C1 segment of cervical spinal cord (tissue), 14 donors: ENCODE data around the gene WBP4.

Experiments used
- DNase-seq, 14 donors: peaks; one replicate each; lab custom pipeline; 2025; lab: John Stamatoyannopoulos, UW

The WBP4 gene

DNA sequence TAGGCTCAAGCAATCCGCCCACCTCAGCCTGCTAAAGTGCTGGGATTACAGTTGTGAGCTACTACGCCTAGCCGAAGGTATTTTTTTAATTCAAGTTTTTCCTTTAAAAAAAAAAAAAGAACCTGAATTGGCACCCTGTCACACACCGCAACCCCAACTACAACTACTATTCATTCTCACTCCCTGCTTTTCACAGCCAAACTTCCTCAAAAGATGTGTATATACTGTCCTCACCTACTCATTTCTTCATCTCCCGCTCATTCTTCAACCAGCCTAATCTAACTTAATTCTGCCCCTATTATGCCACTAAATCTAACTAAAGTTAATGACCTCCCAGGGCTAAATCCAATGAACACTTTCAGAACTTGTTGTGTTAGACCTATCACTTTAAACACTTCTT is 12.7 kb upstream of the WBP4 start:
- no peak for DNase-seq

DNA sequence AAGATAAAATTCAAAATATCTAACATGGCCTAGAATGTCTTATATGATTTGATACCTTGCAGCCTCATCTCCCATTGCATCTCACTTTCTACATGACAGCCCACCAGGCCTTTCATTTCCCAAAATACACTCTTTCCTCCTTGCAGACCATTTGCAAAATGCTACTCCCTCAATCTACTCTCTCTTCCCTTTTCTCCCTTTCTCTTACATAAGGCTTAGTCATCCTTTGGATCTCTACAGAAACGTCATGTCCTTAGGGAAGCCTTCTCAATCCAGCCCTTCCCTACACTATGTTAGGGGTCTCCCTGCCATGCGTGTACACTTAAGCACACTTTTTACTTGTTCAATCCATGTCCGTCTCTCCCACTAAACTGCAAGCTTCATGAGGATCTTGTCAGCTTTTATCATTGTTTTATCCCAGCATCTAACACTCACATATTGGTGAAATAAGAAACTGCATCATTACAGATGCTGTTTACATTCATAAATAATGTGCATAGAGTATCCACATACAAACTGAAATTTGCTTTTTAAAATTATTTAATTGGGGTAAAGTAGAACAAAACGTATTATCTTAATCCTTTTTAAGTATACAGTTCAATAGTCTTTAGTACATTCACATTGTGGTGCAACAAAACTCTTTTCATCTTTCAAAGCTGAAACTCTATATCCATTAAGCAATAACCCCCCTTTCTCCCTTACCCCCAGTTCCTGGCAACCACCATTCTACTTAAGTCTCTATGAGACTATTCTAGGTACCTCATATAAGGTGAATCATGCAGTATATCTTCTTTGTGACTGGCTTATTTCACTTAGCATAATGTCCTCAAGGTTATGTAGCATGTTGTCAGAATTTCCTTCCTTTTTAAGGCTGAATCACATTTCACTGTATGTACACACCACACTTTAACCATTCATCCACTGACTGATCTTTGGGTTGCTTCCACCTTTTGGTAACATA is 11.5 kb upstream of the WBP4 start:
- no peak for DNase-seq

DNA sequence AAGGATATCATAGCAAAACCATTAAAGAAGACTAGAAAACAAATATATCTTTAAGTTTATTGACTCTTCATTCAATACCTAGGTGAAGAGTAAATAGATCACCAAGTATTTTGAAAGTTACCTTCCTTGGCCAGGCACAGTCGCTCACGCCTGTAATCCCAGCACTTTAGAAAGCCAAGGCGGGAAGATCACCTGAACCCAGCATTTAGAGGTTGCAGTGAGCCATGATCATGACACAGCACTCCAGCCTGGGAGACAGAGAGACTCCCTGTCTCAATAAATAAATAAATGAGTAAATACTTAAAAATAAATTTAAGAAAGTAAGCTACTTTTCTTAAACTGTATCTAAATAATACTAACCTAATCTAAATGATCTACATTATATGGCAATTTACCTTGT is 8.9 kb upstream of the WBP4 start:
- DNase-seq = no peak

DNA sequence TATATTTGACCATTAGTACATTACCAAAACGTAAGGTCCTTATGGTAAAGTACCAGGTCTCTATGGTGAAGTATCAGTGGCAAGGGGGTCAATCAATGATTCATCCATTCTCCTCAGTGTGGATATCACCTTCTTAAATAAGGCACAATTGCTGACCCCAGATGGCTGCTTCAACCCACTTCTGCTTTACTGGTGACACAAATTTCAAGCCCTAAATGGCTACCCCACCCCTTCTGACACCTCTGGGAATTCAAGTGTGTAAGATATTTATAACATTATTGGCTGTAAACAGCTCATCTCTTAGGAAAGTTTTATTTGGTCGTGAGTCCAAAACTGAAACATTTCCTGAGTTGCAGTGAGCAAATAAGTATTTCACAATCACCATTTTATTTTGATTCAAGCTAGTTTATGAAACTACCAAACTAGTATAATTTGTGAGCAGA is 7.9 kb upstream of the WBP4 start:
- DNase-seq = no peak

DNA sequence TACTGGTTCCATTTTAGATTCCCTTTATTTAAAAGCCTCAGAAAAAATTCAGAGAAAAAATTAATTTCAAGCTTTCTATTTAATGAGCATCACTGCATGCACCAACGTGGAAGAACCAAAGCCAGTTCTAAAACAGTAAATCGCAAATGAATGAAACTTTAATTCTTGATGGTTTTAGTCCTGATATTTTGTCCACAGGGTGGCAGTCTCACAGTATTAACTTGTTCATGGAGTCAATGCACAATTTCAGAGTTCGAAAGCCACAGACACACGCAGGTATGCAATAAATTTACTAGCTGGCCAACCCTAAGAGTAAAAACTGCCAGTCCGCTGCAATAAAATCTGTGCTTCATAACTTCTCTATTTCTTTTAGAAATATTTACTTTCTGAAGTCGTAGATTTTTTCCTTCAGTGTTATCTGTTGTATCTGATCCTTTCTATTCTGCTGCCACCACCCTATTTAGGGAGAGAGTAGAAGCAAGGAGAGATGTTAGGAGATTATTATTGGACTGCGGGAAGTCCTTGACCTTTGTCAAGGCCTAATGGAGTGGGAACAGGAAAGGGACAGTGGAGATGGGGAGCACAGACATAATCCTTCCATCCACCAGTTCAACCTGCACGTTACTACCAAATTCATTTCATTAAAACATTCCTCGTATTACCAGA is 7.0 kb upstream of the WBP4 start:
- peak in 1 of 14 donors; percentile 12 for DNase-seq

DNA sequence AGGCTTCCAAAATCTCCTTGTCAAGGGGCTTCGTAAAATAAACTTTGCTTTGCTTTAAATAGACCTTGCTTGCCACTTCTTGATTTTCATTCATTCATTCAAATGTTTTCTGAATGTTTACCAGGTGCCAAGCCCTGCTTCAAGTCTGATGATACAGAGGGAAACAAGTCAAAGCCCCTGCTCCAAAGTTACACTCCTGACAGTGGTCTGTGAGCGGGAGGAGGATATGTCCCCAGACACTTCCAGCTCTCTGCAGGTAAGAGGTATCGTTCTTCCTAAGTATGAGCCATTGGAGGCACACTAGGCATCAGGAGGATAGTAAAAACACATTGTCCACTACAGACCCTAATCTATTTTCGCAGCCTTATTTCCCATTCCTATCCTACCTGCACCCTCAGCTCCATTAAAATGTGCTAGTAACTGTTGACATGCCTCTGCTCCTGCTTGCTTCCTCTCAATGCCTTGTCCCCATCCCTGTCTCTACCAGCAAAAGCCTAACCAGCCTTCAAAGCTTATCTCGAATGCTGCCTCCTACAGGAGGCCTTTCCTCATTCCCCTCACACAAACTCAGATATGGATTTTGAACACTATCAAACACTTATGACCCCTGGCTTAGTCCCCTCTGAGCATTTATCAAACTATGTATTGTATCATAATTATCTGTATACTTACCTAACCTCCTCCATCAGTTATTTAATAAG is 6.2 kb upstream of the WBP4 start:
- DNase-seq = no peak

DNA sequence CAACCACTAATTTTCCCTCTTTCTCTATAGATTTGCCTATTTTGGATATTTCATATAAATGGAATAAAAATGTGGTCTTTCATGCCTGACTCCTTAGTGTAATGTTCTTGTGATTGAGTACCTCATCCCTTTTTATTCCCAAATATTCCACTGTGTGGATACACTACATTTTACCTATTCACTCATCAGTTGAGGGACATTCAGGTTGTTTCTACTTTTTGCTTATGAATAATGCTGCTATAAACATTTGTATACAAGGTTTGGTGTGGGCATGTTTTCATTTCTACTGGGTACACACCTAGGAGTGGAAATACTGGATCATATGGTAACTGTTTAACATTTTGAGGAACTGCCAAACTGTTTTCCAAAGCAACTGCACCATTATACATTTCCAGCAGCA is 5.1 kb upstream of the WBP4 start:
- no peak for DNase-seq

DNA sequence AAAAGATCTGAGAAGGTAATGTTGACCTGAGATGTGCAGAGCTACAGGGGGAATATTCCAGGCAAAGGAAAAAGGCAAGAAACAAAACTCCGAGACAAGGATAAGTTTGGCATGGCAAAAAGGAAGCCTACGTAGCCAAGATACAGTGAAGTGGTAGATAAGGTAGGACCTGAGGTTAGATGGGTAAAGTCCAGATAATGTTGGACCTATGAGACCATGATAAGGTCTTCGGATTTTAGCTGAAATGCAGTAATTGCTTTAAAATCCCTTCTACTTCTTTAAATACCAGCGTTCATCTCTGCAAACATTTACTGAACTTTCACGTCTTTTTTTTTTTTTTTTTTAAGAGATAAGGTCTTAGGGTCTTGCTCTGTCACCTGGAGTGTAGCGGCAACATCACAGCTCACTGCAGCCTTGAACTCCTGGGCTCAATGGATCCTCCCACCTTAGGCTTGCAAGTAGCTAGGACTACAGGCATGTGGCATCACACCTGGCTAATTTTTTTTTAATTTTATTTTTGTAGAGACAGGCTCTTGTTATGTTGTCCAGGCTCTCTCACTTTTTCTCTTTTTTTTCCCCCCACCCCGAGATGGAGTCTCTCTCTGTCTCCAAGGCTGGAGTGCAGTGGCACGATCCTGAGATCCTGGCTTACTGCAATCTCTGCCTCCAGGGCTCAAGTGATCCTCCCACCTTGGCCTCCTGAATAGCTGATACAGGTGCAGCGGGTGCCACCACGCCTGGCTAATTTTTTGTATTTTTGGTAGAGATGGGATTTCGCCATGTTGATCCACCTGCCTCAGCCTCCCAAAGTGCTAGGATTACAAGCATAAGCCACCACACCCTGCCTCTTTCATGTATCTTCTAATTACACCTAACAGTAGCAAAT is 4.2 kb upstream of the WBP4 start:
- DNase-seq = no peak

DNA sequence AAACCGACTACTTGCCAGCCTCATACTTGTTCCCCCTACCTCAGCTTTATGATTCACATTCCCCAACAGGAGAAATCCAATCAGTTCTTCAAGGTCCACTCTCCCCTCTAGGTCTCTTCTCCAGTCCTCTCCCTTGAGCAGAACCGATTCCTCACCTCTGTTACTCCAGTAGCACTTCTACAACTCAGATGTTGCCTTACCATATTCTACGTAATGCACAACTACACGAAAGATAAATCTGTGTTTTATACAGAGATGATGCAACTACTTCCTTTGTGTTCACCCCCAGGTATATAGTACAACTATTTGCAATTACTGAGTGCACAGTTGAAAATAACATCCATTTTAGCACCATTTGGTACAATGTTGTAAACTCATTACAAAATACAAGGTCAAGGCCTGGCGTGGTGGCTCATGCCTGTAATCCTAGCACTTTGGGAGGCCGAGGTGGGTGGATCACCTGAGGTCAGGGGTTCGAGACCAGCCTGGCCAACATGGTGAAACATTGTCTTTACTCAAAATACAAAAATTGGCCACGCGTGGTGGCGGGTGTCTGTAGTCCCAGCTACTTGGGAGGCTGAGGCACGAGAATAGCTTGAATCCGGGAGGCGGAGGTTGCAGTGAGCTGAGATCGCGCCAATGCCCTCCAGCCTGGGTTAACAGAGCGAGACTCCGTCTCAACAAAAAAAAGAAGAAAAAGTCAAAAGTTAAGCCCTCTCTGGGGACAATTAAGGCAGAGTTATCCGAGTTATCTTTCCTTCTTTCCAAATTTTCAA is 2.8 kb upstream of the WBP4 start:
- no peak for DNase-seq

DNA sequence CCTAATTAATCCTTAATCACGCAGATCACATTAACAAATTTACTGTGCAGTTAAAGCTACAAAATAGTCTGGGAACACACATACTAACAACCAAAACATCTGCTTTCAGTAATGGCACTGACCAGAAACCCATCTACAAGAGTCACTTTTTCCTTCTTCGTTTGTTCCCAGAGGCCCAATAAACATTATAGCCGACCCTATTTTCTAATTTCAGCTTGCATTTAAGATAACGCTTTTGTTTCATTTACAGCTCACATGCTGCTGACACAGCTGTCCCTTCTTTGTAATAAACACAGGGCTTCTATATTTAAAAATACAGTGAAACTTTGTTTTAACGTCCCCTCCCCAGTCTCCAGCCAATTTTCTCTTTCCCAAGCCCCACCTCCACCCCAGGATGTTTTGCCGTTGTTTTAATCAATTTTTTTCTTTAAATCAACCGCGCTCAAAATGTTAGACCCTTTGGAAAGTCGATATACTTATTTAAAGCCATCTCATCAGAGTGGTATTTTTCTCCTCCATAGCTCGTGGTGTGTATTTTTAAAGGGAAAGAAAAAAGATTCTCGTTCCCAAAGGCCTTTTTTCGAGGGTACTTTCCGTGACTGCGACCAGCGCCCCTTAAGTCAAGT is 1.7 kb upstream of the WBP4 start:
- DNase-seq = peak in 3 of 14 donors; percentile 35 to 50 (median 41)

DNA sequence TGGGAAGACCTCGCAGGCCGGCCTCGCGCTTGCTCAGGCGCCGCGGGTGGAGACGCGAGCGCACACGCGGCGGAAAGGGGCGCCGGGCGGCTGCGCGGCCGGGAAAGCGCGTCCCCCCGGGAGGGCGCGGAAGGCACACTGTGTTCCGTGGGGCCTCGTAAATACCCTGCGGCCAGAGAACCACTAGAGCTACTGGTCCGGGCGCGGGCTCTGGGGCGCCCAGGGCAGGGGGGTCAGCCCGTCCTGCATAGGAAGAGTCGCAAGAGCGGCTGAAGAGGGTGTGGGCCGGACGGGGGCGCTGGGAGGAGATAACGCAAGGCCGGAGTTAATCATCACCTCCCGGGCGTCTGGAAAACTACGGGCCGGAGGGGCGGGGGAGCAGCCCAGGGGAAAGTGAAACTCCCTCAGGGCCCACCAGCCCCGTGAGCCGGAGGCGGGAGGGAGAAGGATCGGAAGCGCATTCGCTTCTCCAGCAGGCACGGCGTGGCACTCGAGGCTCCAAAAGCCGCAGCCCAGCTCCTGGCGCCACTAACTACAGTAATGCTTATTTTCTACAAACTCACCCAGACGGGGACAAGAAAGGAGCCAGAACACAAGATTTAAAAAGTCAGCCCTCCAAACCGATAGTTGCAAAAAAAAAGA is 1.1 kb upstream of the WBP4 start:
- DNase-seq = peak; percentile 30 to 94 (median 82)

DNA sequence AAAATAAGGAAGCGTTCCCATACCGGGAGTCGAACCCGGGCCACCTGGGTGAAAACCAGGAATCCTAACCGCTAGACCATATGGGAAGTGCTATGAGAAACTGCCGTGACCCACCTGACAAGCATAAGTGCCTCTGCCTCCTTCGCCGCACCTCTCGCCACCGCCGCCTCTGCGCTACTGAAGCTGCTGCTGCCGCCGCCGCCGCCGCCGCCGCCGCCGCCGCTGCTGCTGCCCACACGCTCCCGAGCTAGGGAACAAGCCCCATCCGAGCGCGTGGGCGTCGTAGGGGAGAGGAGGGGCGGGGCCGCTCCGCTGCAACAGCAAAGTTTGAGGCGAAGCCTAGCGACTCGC is 610 bp upstream of the WBP4 start:
- DNase-seq = peak; percentile 57 to 94 (median 89)

DNA sequence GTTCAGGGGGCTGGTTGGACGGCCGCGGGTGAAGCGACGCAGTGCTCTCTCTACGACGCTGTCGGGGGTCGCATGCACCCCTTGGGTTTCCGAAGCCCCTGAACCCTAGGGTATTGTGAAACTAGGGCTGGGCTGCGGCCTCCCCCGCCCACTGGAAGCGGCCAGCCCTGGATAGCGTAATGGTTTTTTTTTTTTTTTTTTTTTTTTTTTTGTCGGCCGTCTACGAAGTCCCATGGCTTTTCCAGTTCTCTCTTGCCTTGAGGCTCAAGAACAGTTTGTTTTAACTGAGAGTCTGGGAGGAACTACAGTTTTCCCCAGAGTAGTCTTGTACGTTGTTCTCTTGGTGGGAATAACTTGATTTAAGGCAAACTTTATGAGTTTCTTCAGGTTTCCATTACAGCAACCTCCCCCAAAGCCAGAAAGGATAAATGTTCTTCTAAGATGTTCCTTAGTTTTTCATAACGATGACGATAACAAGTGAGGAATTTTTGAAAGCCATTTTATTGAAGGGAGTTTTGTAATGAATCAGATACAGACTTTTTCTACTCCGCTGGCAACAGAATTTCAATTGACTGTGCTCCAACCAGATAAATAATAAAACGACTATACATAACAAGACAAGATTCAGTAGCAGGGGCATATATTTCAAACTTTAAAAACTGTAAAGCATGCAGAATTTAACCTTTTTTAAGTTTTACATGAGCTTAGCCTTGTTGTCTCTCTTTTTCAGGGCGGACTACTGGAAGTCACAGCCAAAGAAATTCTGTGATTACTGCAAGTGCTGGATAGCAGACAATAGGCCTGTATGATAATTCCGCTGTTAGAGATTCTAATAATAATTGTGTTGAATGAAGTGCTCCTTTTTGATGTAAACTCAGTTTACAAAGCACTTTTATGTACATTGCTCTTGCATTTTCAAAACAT is 867 bp downstream of the WBP4 start:
- no peak for DNase-seq

DNA sequence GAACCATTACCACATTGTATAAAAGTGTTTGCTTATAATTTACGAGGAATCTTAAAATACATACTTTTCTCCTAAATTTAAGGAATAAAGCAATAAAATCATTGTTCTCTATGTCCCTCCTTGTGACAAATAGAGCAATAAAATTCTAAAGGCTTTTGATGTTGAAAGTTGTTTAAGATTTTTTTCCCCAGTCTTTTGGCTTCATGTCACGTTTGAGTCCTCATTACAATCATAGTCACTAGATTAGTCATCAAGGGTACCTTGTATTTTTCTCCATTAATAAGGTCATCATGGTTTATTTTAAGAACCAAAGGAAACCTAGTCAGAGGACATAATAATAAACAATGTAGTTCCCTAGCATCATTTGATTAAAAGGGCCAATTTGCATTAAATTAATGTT is 3.2 kb downstream of the WBP4 start:
- no peak for DNase-seq

DNA sequence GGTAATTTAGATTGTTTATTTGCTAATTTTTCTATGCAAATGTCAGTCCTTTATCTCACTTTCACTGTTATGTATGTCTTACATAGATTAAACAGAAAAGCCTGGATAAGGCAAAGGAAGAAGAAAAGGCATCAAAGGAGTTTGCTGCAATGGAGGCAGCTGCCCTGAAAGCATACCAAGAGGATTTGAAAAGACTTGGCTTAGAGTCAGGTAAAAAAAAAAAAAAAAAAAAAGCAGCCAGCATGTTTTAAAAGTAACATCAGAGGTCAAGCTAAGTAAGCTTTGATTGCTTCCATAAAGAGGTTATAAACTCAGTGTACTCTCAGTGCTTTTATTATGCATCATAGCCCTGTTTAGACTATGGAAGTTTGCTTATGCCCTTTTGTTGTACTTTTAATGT is 3.8 kb downstream of the WBP4 start:
- no peak for DNase-seq

DNA sequence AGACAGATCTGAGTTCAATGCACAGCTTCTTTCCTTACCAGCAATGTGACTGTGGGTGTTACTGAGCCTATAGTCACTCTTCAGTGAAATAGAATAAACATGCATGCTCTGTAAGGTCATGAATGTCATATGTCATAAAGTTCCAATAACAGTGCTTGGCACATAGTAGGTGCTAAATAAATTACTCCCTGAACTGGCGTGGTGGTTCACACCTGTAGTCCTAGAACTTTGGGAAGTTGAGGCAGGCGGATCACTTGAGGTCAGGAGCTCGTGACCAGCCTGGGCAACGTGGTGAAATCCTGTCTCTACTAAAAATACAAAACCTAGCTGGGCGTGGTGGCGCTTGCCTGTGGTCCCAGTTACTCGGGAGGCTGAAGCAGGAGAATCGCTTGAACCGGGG is 13.2 kb downstream of the WBP4 start:
- no peak for DNase-seq

DNA sequence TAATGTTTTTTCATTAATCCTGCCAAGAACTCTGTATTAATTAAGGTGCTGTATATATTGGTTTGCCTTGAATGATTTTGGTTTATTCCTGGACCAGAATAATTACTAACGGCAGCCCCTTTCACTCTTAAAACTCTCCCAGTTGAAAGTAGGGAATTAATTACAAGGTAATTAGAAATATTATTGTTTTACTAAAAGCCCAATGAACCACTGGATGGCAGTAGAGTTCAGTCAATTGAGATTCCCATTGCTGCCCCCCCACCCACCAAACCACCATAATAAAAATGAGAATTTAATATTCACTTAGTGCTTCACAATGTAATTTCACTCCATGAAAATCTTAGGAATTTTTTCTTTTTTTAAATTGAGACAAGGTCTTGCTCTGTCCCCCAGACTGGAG is 13.7 kb downstream of the WBP4 start:
- peak in 1 of 14 donors; percentile 6 for DNase-seq

DNA sequence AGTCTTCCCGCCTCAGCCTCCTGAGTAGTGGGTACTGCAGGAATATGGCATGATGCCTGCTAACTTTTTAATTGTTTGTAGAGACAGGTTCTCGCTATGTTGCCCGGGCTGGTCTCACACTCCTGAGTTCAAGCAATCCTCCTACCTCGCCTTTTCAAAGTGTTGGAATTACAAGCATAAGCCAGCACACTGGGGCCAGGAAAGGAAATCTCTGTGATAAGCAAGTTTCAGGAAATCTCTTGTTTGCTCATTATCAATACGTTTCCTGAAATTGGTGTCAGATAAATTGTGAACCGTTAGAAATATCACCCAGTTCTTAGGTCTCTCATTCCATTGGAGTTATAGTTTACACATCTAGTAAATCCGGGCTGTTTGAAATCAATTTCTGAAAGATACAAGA is 14.2 kb downstream of the WBP4 start:
- no peak for DNase-seq

DNA sequence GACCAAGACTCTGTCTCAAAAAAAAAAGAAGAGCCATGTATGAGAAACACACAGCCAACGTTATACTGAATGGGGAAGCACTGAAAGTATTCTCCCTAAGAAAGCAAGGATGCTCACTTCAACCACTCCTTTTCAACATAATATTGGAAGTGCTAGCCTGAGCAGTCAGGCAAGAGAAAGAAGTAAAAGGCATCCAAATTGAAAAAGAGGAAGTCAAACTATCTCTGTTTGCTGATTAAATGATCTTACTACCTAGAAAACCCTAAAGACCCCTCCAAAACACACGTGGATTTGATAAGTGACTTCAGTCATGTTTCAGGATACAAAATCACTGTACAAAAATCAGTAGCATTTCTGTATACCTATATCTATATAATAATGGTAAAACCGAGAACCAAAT is 16.2 kb downstream of the WBP4 start:
- DNase-seq = no peak
